ENCODE measurements around the gene PAK4.
"Not testable (repeated sequence)": the region's sequence is repeated elsewhere in the genome, so short reads cannot be mapped to it uniquely, and the experiment has no call there.

The PAK4 gene

DNA sequence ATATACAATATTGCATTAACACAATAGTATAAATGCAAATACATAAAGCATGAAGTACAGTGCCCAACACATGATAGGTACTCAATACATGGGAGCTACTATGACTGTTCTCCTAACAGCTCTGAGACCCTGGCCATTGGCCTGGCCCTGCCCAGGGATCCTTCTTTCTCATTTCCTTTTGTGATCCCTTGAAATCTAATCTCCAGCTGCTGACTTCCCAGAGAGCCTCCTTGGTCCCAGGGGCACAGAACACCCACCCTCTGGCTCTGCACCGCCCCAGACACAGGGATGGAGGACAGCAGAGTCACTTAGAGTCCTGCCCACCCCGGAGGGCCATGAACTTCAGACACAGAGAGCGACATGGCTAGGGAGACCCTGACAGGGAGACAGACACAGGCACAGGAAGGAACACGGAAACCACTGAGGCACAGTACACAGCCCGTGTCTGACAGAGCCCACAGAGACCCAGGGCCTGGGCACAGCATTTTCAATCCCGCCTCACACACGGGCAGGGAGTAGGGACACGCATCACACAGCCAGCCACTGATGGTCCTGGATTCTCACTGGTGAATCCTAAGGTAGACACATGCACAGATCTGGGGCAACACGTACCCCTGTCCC is 82.7 kb downstream of the PAK4 start:
- DNase-seq, result no peak

DNA sequence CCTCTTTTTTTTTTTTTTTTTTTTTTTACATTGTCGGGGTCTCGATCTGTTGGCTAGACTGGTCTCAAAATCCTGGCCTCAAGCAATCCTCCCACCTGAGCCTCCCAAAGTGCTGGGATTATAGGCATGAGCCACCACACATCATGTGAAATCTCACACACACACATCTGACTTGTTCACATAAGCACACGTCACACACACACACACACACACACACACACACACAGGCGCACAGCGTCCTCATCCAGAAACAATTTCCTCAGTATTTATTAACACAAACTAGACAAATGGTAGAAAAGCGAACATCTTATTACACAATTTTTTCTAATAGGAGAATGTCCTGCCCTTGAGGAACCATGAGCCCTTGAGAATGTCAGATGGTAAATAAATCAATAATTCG is 83.6 kb downstream of the PAK4 start:
- DNase-seq, result no peak

DNA sequence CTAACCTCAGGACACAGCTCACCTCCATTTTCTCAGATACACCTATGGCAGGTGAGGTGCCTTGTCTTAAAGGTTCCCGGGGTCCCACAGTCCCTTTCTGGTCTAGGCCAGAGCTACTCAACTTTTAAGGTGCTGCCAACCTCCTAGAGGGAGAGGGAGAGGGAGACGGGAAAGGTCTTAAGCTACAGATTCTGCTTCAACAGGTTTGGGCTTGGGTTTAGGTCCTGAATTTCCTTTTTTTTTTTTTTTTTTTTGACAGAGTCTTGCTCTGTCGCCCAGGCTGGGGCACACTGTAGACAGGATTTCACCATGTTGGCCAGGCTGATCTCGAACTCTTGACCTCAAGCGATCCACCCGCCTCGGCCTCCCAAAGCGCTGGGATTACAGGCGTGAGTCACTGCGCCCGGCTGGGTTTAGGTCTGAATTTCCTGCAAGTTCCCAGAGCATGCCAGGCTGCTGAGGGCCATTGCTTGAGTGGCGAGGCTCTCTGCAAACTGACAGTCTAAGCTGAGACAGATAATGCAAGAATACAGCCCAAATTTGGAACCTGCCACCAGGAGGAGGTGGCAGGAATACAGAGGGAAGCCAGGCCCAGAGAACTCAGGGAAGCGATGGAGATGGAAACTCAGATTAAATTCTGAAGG is 86.3 kb downstream of the PAK4 start:
- no peak for DNase-seq

DNA sequence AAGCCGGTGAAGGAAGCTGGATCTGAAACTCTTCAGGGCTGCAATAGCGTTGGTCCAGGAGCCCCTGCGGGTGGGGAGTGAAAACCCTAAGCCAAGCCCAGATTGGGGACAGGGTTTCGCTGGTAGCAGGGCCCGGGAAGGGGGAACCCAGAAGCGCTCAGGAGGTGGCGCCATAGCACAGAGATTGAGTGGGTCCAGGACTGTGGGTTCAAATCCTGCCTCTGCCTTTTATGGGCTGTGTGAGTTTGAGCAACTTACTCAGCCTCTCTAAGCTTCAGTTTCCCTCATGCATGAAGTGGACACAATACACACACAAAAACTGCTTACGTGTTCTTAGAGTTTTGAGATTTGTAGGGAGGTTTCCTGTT is 86.8 kb downstream of the PAK4 start:
- DNase-seq, result no peak

DNA sequence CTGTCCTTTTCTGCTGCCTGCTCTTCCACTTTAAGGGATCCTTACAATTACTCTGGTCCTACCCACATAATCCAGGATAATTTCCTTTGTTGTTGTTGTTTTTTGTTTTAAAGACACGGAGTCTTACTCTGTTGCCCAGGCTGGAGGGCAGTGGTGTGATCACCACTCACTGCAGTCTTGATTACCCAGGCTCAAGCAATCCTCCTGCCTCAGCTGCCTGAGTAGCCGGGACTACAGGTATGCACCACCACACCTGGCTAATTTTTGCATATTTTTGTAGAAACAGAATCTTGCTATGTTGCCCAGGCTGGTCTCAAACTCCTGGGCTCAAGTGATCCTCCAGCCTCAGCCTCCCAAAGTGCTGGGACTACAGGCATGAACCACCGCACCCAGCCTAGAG is 89.7 kb downstream of the PAK4 start:
- not testable (repeated sequence) for DNase-seq

DNA sequence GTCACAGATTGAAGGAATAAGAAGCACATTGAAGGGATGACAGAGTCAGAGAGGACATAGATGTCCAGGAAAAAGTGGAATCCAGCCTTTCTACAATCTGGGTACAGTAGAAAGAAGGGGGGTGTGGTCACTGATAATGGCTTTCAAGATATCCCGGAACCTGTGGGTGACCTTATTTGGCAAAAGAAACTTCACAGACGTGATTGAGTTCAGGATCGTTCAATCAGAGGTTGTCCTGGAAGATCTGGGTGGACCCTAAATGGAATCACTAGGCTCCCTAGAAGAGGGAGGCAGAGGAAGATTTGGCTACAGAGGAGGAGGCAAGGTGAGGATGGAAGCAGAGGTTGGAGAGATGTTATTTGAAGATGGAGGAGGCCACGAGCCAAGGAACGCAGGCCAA is 91.5 kb downstream of the PAK4 start:
- no peak for DNase-seq

DNA sequence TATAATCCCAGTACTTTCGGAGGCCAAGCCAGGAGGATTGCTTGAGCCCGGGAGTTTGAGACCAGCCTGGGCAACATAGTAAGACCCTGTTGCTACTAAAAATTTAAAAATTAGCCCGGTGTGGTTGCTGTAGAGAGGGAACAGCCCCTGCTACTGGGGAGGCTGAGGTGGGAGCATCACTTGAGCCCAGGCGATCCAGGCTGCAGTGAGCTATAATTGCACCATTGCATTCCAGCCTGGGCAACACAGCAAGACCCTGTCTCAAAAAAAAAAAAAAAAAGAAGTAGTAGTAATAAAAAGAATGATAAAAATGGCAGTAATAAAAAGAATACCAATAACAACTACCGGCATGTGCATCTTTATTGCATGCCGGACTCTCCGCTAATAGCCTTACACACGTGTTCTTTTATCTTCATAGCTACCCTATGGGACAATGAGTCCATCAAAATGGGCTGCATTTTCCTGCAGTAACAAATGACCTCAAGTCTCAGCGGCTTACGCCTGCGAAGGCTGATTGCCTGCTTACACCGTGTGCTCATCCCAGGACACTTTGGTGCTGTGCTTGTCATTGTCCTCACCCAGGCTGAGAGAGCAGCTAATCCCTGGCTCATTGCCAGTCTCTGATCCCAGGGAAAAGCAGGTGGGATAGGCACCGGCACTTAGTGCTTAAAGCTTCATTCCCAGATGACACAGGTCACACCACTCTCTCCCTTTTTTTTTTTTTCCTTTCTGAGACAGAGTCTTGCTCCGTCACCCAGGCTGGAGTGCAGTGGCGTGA is 92.8 kb downstream of the PAK4 start:
- no peak for DNase-seq

DNA sequence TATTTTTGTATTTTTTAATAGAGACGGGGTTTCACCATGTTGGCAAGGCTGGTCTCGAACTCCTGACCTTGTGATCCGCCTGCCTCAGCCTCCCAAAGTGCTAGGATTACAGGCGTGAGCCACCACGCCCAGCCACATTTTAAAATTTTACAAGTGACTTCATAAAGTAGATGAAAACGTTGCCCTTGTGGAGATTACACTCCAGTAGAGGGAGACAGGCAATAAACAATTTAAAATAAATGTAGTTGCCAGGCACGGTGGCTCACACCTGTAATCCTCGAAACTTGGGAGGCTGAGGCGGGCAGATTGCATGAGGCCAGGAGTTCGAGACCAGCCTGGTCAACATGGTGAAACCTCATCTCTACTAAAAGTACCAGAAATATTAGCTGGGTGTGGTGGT is 93.5 kb downstream of the PAK4 start:
- DNase-seq, result not testable (repeated sequence)

DNA sequence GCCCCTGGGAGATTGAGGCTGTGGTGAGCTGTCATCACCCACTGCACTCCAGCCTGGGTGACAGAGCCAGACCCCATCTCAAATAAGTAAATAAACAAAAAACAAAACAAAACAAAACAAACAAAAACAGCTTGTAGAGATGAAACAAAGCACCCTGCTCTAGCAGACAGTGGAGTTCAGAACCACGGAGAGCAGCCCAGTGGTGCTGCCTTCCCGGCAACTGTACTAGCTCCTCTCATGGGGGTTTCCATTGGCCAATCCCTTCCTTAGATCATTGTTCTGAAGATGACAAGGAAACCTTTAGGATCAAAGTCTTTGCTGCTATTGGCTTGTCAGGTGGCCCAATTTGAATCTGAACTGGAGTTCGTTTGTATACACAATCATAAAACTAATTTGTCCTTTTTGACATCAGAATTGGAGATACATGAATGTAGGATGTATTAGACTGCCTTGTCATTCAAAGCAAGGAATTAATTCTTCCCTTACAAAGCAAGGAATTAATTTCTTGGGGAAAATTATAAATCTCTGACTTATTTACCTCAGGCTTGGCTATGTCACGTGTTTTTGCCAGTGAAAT is 98.2 kb downstream of the PAK4 start:
- no peak for DNase-seq

DNA sequence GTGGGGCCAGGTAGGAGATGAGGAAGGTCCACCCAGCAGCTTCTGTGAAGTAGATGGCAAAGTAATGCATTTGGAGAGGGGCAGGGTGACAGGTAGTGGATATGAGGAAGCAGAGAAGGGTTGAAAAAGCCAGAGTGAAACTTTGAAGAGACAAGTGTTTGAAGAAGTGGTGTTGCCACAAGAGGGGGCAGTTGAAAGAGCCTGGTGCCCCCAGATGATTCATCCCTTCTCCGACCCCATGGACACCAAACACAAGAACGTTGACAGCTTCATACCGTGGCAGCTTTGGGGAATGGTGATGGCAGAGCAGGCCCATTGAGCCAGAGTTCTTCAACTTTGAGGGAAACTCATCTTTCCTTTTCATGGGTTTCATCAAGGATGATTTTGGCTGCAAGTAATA is 99.3 kb downstream of the PAK4 start:
- DNase-seq, result no peak
